ENCODE data around the gene NPAS2.

NPAS2 gene

GRCh38 chr2:100923461-100924060 is 103.6 kb downstream of the NPAS2 start:
- DNase-seq: no peak

DNA sequence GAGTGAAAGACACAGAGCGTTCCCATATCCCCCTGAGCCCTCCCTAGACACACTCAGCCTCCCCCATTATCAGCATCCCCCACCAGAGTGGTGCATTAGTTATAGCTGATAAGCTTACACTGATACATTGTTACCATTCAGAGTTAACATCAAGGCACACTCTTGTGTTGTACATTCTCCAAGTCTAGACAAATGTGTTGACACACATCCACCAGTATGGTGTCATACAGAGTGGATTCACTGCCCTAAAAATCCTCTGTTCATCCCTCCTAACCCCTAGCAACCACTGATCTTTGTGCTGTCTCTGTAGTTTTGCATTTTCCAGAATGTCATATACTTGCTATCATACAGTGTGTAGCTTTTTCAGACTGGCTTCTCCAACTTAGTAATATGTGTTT is 104.2 kb downstream of the NPAS2 start:
- no peak for DNase-seq

DNA sequence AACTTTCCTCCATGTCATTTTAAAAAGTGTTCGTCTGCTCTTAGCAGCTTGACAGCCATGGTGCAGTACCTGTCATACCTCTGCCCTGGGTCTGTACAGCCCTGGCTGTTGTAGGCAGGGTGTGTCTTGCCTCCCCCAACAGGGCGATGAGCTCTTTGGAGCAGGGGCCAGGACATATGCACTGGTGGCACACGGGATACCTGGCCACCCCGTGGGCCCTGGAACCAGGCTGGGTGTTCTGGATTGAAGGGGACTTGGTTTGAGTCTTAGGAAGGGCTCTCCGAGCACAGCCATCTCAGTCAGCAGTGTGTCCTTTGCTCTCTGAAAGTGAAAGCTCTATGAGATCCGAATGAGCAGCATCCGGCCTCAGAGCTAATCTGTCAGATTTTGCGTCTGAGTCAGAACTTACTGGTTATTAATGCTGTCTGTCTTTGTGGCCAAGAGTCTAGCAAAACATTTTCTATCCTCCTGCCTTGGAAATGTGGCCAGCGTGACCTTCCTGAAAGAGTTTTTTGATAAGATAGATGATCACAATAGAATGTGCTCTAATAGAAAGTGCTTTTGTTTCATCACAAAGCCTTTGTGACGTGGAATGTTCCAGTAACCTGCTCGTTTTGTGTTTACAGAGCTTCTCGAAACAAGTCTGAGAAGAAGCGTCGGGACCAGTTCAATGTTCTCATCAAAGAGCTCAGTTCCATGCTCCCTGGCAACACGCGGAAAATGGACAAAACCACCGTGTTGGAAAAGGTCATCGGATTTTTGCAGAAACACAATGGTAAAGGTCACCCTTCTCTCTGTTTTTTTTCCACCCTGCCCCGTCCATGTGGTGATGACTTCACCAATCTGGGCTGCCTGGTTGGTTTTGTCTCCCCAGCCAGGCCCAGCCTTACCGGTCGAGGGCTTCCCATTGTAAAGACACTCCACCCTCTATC is 104.8 kb downstream of the NPAS2 start:
- DNase-seq: no peak

DNA sequence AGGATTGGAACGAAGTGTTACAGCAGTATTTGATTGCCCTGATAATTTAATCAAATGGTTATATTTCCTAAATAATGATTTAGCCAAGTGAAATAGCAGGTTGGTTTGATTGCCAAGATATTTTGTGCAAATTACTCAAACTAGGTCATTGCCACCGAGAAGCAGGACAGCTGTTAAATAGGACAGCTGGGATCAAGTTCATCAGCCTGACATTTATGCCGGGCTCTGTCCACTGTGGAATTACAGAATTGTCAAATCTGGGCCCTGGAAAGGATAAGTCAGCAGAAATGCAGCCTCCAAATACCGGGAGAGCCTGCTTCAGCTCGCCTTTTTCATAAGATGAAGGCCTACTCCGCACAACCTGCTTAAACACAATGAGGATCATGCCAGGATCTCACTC is 108.3 kb downstream of the NPAS2 start:
- DNase-seq: no peak

DNA sequence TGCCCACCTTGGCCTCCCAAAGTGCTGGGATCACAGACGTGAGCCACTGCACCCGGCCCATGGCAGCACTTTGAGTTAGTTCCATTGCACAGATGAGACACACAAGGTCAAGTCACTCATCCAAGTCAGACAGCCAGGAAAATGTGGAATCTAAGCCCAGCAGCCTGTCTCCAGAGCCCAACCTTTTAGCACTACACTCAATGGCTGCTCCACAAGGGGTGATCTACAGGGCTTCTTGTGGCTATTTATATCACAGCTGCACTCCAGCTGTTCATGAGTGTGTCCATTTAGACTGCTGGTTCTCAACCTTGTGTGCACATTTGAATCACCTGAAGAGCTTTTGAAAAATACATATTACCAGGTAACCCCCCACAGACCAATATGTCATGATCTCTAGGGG is 109.2 kb downstream of the NPAS2 start:
- no peak for DNase-seq

- DNase-seq: no peak
Observed at GRCh38 chr2:100934504-100935371, 114.8 kb downstream of the NPAS2 start.

DNA sequence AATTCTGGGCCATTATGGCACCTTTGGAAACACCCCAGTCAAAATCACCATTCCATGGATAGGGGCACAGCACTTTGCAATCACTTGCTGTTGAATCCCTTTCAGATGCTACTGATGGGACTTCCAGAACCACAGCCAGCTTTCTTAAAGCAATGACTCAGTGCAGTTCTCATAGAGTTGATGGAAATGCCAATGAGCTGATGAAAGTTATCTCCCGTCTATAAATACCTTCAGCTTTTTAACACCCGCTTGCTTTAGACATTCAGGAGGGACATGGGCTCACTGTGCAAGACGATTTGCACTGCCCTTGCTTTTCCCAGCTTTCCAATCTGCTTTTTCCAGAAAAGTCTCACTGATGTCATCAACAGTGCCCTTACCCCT is 115.4 kb downstream of the NPAS2 start:
- DNase-seq: no peak

DNA sequence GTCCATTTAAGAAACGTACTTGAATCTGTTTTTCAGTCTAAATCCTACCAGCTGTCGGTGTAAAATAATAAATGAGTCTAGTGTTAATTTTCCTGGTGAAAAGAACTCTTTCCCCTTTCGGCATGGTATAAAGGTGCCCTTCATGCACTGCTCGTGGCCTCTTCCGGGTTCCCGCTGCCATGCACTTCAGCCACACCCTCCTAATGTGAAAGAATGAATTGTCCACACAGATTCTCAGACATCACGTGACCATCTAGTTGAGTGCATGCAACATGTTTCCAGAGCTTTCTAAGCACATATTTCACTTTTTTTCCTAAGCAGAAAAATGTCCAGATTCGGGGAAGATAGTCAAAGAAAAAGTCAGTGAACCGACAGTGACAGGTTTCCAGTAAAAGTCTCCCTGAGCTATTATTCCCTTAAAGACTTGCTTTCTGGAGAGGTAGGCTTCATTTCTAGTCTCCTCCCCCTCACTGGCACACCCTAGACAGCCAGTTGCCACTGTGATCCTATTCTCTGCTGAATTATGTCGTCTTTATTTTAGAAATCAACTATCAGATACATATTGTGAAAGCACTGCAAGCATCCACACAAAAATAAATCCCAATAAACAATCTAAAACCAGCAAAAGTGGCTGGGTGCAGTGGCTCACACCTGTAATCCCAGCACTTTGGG is 116.3 kb downstream of the NPAS2 start:
- no peak for DNase-seq

DNA sequence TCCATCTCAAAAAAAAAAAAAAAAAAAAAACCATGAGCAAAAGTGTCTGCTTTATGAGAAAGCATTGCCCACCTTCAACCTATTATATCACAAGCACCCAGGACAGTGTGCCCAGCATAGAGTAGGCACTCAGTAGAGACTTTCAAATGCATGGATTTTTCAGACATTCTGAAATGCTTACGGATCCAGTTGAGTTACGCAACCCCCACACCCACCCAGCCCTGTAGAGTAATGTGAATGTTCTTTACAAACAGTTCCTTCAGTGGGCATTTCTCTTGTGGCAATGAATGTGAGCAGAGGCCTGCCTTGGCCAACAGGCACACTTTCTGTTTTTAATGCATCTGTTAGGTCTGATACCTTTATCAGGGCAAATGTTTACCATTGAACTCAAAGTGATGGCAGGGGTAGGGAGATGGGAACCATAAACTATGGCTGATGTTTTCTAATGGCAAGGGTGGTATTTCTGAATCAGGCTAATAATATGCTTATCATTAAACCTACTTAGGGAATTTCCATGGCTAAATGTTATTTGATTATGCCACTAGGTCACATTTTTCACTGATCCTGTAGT is 117.1 kb downstream of the NPAS2 start:
- DNase-seq: no peak

DNA sequence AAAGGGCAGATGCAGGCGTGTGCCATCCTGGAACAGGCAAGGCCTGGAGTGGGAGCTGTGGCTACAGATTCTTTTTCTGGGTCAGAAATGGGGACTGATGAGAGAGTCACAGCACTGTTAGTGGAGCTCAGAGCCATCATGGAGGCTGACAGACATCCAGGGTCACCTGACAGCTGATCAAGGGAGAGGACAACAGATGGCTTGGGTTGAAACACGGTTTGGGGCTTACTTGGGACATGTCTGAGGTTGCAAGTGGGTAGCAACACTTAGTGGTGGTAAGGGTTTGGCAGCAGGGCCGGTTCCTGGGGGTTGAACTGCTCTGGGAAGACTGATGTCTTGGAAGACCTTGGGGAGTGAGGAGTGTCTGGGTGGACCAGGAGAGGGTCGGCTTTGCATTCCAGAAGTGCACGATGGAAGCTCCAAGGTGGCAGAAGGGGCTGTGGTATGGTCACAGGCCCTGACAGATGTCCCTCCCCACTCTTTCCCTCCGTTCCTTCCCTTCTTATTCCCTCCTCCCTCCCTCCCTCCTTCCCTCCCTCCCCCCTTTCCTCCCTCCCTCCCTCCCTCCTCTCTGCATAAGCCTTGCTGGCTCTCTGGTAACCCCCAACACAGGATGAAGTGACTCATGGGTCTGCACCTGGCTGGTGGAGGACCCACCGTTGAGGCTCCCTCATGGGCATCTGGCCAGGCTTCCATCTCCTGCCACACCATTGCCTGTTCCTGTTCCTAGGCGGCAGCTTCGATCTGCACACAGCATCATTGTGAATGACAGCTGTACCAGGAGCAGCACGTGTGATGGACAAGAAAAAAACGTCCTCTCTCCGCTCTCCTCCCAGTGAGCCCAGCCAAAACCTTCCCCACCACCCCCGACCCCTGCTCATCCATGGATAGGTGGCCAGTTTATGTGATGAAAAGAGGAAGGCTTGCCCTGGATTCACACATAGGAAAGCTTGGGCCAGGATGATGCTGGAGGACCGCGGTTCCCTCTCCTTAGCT is 118.4 kb downstream of the NPAS2 start:
- no peak for DNase-seq

DNA sequence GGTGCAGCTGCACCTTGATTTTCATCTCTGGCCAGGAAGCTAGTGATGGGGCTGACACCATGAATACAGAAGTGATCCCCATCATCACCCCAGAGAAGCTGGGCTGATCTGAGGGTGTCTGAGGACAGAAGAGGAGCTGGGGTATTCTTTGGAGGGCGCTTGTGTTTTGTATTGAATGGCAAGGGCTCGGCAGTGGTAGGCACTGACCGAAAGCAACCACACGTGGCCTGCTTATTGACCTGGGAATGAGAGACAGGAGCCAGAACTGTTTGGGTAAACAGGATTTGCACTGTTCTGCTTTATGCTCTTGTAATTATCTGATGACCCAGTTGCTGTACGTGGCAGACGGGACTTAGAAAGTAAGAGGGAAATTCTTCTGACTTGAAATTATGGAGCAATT is 119.5 kb downstream of the NPAS2 start:
- no peak for DNase-seq

GRCh38 chr2:100940240-100940639 is 120.3 kb downstream of the NPAS2 start:
- DNase-seq: no peak

- DNase-seq: no peak
Observed at GRCh38 chr2:100940766-100941645, 121.1 kb downstream of the NPAS2 start.

DNA sequence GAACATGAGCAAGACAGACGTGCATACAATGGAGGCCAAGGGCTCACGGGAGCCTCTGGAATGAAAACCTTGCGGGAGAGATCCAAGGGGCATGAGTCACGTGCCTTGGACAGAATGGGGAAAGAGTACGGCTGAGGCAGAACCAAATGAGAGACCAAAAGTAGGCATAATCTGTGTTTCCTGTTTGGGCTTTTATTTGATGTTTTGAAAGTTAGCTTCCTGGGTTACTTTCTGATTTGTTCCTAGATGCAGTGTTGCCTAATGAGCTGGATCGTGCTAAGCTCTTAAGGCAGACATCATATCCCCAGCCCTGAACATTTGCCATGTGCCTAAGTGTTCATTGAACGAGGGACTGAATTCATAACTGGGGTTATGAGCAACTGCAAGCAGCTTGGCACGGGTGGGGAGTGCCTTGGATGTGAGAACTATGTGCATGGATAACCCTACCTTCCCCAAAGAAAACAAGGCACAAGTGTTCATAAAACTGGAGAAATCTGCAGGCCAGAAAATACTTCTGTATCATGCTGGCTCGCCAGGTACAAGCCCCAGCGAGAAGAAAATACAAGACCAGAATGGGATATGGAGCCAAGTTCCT is 121.8 kb downstream of the NPAS2 start:
- no peak for DNase-seq

GRCh38 chr2:100944617-100945432 is 124.9 kb downstream of the NPAS2 start:
- DNase-seq: no peak

GRCh38 chr2:100945433-100945740 is 125.4 kb downstream of the NPAS2 start:
- no peak for DNase-seq

DNA sequence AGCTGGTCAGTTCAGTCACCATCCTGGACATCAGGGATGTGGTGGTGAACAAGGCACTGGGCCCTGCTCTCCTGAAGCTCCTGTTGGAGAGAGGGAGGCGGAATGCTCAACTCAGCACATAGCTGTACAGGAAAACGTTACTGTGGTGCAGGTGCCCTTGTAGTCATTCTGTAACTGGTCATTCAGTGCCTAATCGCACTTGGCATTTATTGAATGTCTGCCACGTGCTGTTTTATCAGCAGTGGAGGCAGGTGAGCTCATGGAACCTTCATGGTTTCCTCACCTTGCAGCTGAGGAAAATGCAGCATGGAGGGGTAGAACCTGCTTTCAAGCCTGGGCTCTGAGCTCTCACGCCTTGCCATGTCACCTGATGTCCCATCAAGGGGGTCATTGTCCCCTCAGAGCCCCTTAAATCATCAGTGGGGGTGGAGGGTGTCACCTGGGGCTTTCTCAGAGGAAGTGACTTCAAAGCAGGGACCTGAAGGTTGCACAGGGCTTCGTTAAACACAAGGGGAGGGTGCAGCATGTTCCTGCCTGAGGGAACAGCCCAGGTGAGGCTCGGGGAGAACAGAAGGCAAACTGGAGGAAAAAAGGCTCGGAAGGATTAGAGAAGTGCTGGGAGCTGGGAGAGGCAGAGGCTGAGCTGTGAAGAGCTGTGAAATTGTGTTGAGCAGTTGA is 126.1 kb downstream of the NPAS2 start:
- no peak for DNase-seq
